ENCODE results near the gene WWOX. TPM values are rescaled to one million over a fixed set of nuclear protein-coding genes. Genes with fewer than 3 reads are reported as not detected.

The WWOX gene
- total RNA-seq, 1 experiment from 2014 or later, result 18.0 TPM

DNA sequence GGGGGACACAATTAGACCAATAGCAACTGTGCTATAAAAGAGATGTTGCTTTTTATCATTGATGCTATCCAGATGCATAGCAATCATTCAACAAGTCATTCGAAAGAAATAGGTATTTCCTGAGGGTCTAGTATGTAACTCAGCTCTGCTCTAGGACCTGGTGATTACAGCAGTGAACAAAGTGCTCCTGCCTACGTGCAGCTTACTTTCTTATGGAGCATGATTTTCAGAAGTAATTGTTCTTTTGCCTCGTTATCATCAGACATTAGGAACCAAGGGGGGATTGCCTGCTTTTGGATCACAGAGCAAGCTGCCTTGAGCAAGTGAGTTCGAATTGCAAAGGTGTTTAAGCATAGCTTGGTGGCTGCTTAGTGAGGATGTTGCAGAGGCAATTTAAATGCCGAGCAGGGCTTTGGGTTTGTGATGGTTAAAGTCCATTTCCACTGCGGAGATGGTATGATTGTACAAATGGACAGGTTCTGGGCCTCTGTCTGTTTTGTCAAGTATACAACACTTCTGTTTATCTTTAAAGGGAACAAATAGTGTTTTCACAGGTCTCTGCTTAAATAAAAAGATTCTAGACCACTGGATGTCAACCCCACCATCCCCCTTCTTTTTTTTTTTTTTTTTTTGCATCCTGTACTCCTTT, 41.5 kb downstream of the WWOX start:
- no peak for DNase-seq (ENCODE audit: low read depth)

DNA sequence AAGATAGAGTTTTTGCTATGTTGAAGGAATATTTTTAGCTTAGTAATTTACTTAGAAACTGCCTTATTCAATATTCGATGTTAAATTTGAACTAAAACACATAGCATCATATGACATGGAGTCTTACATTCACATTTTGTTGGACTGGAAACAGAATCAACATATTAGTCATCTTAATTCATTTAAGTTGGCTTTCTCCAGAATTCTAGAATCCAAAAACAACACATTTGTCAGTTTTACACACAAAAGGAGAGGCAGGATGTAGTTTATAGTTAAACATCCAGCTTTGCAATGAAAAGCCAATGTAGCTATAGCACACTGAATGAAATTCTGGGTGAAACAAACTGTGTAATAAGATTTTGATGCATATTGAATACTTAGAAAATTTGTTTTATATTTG, 43.3 kb downstream of the WWOX start:
- no peak for DNase-seq (ENCODE audit: low read depth)

GRCh38 chr16:78146807-78147206, 47.4 kb downstream of the WWOX start:
- no peak for DNase-seq (ENCODE audit: low read depth)

GRCh38 chr16:78147911-78148401, 48.5 kb downstream of the WWOX start:
- no peak for DNase-seq (ENCODE audit: low read depth)

DNA sequence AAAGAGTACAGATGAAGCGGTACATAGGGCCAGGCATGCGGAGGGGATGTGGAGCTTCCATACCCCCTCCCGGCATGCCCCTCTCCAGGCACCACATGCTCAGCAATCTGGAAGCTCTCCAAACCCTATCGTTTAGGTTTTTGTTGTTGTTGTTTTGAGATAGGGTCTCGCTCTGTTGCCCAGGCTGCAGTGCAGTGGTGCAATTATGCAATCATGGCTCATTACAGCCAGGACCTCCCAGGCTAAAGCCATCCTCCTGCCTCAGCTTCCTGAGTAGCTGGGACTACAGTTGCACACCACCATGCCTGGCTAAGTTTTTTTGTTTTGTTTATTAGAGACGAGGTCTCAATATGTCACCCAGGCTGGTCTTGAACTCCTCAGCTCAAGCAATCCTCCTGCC, 50.8 kb downstream of the WWOX start:
- DNase-seq (ENCODE audit: low read depth), result no peak

GRCh38 chr16:78154729-78155461, 55.4 kb downstream of the WWOX start:
- DNase-seq (ENCODE audit: low read depth), result no peak

- no peak for DNase-seq (ENCODE audit: low read depth)
Measured at GRCh38 chr16:78155791-78156345, 56.4 kb downstream of the WWOX start.

GRCh38 chr16:78161023-78161729, 61.7 kb downstream of the WWOX start:
- DNase-seq (ENCODE audit: low read depth), result no peak

DNA sequence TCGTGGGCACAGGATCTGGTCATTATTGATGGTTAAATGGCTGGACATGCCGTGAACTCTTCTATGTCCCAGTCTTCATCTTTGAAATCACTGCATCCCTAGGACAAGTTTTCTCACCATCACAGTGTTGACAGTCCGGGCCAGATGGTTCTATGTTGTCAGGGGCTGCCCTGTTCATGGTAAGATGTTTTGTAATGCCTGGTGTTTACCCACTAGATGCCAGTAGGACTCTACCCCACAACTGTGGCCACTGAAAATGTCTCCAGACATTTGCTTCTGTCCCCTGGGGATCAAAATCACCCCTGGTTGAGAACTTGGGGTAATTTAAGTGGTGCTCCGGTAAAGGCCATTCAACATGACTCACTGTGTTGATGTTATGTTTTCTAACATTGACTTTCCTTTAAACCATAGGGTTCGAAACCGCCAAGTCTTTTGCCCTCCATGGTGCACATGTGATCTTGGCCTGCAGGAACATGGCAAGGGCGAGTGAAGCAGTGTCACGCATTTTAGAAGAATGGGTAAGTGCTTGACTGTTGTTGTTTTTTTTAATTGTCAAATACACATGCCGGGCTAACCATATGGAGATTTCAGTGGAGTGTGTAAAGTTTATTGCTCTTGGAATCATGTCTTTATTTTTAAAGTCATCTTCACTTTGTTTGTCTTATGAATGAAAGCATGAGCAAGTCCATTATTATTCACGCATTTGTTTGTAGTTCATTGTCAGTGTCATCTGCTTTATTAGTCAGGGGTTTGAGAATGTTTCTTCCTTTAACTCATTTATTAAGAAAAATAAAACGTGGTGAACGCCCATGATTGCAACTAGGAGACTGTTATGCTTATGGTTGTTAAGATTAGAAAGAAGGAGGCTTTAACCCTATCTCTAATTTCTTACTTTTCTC, 64.6 kb downstream of the WWOX start:
- no peak for DNase-seq (ENCODE audit: low read depth)

DNA sequence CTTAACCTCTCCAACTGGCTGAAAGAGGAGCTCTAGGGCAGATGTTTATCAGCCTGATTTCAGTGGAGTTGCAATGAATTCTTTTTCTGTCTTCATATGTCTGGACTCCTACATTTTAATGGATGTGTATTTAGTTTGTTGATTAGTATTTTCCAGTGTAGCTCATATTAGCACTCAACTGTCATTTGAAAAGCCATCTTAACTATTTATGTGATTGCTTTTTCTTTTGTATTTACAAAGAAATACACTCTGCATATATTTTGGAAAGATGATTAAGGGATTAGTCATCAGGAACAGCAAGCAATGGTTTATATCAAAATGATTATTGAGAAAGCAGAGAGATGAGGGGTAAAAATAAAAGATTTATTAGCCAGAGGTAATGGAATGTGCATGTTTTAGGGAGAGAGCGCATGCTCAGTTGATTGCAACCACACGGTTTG, 71.1 kb downstream of the WWOX start:
- DNase-seq (ENCODE audit: low read depth), result no peak

DNA sequence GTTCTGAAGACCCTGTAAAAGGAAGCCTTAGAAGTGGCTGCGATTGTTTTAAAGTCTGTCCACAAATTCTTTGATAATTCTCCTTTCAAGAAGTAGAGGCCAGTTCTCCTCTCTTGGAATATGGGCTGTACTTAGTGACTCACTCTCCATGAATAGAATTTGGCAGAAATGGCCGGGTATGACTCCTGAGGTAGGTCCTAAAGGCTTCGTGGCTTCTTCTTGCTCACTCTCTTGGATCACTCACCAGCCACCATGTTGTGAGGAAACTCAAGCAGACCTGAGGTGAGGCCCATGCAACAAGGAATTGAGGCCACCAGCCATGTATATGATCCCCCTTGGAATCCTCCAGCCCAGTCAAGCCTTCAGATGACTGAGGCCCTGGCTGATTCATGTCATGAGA, 75.8 kb downstream of the WWOX start:
- peak; percentile 47 for DNase-seq (ENCODE audit: low read depth)

GRCh38 chr16:78176435-78176834, 77.0 kb downstream of the WWOX start:
- DNase-seq (ENCODE audit: low read depth), result no peak

DNA sequence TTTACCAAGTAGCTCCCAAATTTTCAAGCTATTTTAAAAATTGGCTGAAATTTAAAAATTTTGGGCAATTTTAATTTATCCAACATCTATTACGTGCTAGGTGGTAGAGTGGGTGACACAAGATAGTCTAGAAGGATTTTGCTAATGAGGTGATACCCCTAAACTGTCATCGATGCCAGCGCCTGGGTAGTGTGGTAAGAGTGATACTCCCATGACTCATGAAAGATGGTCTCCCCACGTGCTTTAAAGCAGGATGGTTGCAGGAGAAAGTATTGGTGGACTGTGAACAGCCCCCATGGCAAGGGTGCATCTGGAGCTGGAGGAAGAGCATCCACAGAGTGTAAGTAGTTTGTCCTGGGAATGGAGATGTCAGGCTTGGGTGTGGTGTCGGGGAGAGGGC, 77.8 kb downstream of the WWOX start:
- DNase-seq (ENCODE audit: low read depth), result no peak

DNA sequence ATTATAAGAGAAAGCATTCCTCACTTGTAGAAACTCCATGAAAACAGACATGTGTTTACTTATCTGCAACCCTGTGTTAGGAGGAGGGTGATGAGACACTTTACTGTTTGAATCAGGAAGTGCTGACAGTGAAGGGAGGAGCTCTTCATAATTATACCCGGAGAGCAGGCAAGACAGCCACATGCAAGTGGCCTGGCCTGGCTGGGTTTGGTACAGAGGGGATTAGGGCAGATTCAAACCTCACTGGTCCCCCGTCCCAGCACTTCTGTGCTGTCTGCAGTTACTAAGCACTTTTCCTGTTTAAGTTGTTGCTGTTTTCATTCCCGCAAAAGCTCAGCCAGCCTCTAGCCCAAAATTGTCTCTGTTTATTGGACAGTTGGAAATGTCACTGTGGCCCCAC, 78.5 kb downstream of the WWOX start:
- DNase-seq (ENCODE audit: low read depth), result no peak

- no peak for DNase-seq (ENCODE audit: low read depth)
Measured at GRCh38 chr16:78179666-78180065, 80.2 kb downstream of the WWOX start.

DNA sequence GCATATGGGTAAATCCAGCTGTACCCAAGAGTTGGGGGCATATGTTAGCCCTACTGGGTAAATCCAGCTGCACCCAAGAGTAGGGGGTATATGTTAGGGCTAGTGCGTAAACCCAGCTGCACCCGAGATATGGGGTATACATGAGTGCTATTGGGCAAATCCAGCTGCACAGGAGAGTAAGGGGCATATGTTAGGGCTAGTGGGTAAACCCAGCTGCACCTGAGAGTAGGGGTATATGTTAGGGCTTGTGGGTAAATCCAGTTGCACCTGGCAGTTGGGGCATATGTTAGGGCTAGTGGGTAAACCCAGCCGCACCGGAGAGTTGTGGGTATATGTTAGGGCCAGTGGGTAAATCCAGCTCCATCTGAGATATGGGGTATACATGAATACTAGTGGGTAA, 80.9 kb downstream of the WWOX start:
- DNase-seq (ENCODE audit: low read depth), result no peak

DNA sequence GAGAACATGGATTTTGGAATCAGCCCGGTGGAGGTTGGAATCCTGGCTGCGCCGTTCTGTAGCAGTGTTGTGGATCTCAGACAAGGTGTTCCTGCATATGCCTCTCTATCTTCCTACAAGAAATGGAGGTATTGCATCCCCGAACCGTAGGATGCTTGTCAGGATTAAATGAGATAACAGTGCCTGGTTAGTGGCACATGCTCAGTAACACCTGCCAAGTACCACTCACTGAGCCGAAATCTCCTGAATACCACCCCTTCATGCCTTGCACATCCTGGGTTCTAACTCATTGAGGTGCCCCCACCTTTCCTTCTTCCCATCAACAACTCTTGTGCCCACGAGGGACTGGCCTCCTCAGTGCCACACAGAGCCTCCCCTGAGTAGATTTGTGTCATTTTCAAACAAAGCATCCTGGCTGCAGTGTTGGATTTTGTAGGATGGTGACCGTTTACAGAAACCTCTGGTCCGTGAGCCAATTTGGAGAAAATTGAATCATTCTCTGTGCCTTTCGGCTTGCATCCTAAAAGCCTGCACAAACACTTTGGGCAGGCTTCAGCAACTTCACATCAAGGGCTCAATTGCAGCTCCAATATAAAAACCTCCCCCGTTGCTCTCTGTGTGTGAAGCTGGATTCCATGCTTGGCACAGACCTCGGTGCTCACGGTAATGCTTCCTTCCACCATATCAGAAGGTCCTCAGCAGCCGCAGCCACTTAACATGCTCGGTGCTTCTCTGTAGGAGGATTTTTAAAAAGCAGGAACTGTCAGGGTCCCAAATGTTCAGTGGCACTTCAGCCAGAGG, 84.2 kb downstream of the WWOX start:
- no peak for DNase-seq (ENCODE audit: low read depth)

- no peak for DNase-seq (ENCODE audit: low read depth)
Measured at GRCh38 chr16:78184238-78185183, 85.1 kb downstream of the WWOX start.

DNA sequence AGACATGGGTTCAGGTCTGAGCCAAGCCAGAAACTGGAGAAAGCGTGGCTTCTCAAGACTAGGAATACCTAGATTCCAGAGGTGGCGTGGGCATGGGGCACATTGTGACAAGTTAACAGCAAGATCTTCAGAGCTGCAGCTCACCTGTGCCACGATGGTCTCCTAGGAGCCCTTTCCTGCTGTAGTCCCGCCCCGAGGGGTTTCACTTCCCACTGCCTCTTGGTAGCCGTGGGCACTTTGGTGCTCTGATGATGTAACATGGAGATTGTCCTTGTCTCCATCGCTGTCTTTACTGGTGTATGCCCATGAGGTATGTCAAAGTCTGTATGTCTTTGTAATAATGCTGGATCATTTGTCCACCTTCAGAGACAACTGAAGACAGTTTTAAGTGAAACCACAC, 89.7 kb downstream of the WWOX start:
- DNase-seq (ENCODE audit: low read depth), result no peak
